Adrenal gland (tissue), 5 donors: ENCODE results near the gene PRR33.

Experiments used
- POLR2A ChIP-seq, 2 donors: fragments of 450-650 bp; IDR thresholded peaks; one replicate each; pipeline ENCODE4 v1.6.1; 2017; ENCODE audit warnings: antibody characterized with exemption in 2 of 2, mild to moderate bottlenecking in 2 of 2, moderate library complexity in 1 of 2
- TF ChIP-seq, protein P1 (sequence below), 6 experiments: fragments of 450-650 bp in 4 of 6; fragments of 200-600 bp in 2 of 6; sonication (generic) in 1 of 6; IDR thresholded peaks; 1 replicate in 5 of 6; 2 replicates in 1 of 6; pipeline versions ENCODE4 v1.5.1 to v1.8.0; 2016 to 2021; ENCODE audit warnings: antibody characterized with exemption in 6 of 6, mild to moderate bottlenecking in 2 of 6, moderate library complexity in 1 of 6
- donor health status: DM: no; HTN: no; CAD: no.

DNA sequence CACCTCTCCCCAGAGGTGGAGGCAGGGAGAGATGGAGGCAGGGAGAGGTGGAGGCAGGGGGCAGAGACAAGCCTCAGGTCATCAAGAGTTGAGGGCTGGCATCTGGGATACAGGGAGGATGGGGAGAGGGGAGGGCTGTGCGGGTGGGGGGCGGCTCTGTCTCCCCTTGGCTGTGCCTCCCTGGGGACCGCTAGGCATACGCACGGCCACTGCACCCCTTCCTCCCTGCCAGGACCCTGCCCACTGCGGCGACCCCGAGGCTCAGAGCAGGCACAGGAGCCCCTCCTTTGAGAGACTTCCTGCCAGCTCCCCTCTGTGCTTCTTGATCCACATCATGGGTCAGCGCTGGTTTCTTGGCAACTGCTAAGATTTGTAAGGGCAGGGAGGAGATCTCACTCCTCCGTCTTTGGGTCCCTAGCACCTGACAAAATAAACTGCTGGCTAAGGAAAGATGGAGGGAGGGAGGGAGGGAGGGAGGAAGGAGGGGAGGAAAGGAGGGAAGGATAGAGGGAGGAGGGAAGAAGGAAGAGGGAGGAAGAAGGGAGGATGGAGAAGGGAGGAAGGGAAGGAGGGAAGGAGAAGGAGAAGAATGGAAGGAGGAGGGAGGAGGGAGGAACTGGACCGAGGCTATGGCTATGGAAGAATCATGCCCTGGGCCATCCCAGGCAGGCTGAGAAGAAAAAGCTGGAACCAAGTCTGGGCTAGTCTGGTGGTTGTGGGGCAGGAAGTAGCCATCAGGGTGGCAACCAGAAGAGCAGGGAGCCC lies 18.5 kb downstream of the PRR33 start:
- TF ChIP-seq, protein P1, sequence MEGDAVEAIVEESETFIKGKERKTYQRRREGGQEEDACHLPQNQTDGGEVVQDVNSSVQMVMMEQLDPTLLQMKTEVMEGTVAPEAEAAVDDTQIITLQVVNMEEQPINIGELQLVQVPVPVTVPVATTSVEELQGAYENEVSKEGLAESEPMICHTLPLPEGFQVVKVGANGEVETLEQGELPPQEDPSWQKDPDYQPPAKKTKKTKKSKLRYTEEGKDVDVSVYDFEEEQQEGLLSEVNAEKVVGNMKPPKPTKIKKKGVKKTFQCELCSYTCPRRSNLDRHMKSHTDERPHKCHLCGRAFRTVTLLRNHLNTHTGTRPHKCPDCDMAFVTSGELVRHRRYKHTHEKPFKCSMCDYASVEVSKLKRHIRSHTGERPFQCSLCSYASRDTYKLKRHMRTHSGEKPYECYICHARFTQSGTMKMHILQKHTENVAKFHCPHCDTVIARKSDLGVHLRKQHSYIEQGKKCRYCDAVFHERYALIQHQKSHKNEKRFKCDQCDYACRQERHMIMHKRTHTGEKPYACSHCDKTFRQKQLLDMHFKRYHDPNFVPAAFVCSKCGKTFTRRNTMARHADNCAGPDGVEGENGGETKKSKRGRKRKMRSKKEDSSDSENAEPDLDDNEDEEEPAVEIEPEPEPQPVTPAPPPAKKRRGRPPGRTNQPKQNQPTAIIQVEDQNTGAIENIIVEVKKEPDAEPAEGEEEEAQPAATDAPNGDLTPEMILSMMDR (IDR thresholded peaks at IDR 0.05): no peak
- TF ChIP-seq POLR2A (IDR thresholded peaks at IDR 0.05): peak in 1 of 2 donors; percentile 50
